WERI-Rb-1 (cell line): Measurements from ENCODE around the gene ATP6V1G3.

Experiments used
- DNase-seq: peaks from one replicate; pipeline ENCODE4 v3.0.0-alpha.2; 2020
- H3K27ac ChIP-seq: fragments of 250-450 bp; sonication (Bioruptor Pico); 2 replicates; pipeline ENCODE4 v1.5.1; 2020; ENCODE audit warnings: mild to moderate bottlenecking, moderate library complexity
- H3K27me3 ChIP-seq: fragments of 250-450 bp; sonication (Bioruptor Pico); 2 replicates; pipeline ENCODE4 v1.5.1; 2021; ENCODE audit warnings: mild to moderate bottlenecking, low read depth, moderate library complexity; ENCODE audit not compliant: insufficient read depth, severe bottlenecking
- H3K36me3 ChIP-seq: fragments of 250-450 bp; sonication (Bioruptor Pico); 2 replicates; pipeline ENCODE4 v1.5.1; 2020; ENCODE audit warnings: mild to moderate bottlenecking, moderate library complexity
- H3K4me3 ChIP-seq: 2 replicates; pipeline ENCODE4 v1.5.1; 2011; ENCODE audit warnings: low read depth, mild to moderate bottlenecking, control low read depth, low read length
- H3K9me3 ChIP-seq: fragments of 250-450 bp; sonication (Bioruptor Pico); 2 replicates; pipeline ENCODE4 v1.5.1; 2021; ENCODE audit warnings: mild to moderate bottlenecking, moderate library complexity; ENCODE audit not compliant: severe bottlenecking
- CTCF ChIP-seq: IDR thresholded peaks from 2 replicates; pipeline ENCODE4 v1.5.1; 2011; ENCODE audit warnings: low read depth, mild to moderate bottlenecking, control low read depth, inconsistent platforms, low read length

Gene ATP6V1G3

GRCh38 chr1:198541737-198542136 lies 1.3 kb upstream of the ATP6V1G3 start:
- H3K36me3 ChIP-seq = no peaks in the 10 kb centered on the region
- DNase-seq = no peak
- no peaks in the 10 kb centered on the region for H3K27me3 ChIP-seq
- no peak for TF ChIP-seq CTCF
- H3K27ac ChIP-seq = no peak overlapping the region
- no peak overlapping the region for H3K4me3 ChIP-seq
- no peaks in the 10 kb centered on the region for H3K9me3 ChIP-seq

GRCh38 chr1:198538579-198539364 lies 1.7 kb downstream of the ATP6V1G3 start:
- TF ChIP-seq CTCF = no peak
- no peak for DNase-seq
- no peaks in the 10 kb centered on the region for H3K27me3 ChIP-seq
- no peaks in the 10 kb centered on the region for H3K9me3 ChIP-seq
- H3K27ac ChIP-seq = no peak overlapping the region
- no peaks in the 10 kb centered on the region for H3K36me3 ChIP-seq
- no peak overlapping the region for H3K4me3 ChIP-seq

GRCh38 chr1:198535631-198536030 lies 4.8 kb downstream of the ATP6V1G3 start:
- Histone ChIP-seq H3K9me3 (no peaks in the 10 kb centered on the region), H3K36me3 (no peaks in the 10 kb centered on the region), H3K4me3 (no peak overlapping the region), H3K27me3 (no peaks in the 10 kb centered on the region), H3K27ac (no peak overlapping the region)
- no peak for TF ChIP-seq CTCF
- DNase-seq = no peak

GRCh38 chr1:198534548-198535418 lies 5.7 kb downstream of the ATP6V1G3 start:
- DNase-seq = no peak
- H3K27ac ChIP-seq = no peak overlapping the region
- TF ChIP-seq CTCF = no peak

GRCh38 chr1:198531891-198532290 lies 8.6 kb downstream of the ATP6V1G3 start:
- DNase-seq = no peak
- Histone ChIP-seq H3K9me3 (no peaks in the 10 kb centered on the region), H3K27ac (peak overlapping the region; percentile 65), H3K4me3 (no peak overlapping the region), H3K27me3 (no peaks in the 10 kb centered on the region), H3K36me3 (no peaks in the 10 kb centered on the region)
- TF ChIP-seq CTCF = no peak

More at GRCh38 chr1:198534548-198535418, 5.7 kb downstream of the ATP6V1G3 start:
- Histone ChIP-seq H3K4me3 (no peak overlapping the region), H3K27me3 (no peaks in the 10 kb centered on the region), H3K9me3 (no peaks in the 10 kb centered on the region), H3K36me3 (no peaks in the 10 kb centered on the region)
